Measurements from ENCODE around the gene KCNA2.

The KCNA2 gene

GRCh38 chr1:110612060-110612745 lies 6.0 kb upstream of the KCNA2 start:
- H3K9ac ChIP-seq (ENCODE audit: low read length in 2 of 2), result no peak overlapping the region
- H3K36me3 ChIP-seq (ENCODE audit: control insufficient read depth in 2 of 2, insufficient read depth in 2 of 2, low read length in 2 of 2), result no peaks in the 10 kb centered on the region
- no peak overlapping the region for H3K27ac ChIP-seq (ENCODE audit: low read length)
- H3K4me1 ChIP-seq (ENCODE audit: control insufficient read depth, insufficient read depth, low read length), result peaks cover 9% of the 10 kb centered on the region
- no peak overlapping the region for H3K4me3 ChIP-seq (ENCODE audit: low read length in 2 of 2)
- peaks cover 44 to 75% of the 10 kb centered on the region in 2 donors for H3K27me3 ChIP-seq (ENCODE audit: control insufficient read depth in 1 of 2, insufficient read depth in 2 of 2, low read length in 2 of 2)
- H3K9me3 ChIP-seq (ENCODE audit: control insufficient read depth in 2 of 2, low read length in 2 of 2), result no peaks in the 10 kb centered on the region

- no peaks in the 10 kb centered on the region for H3K9me3 ChIP-seq (ENCODE audit: control insufficient read depth in 2 of 2, low read length in 2 of 2)
- no peak overlapping the region for H3K27ac ChIP-seq (ENCODE audit: low read length)
- no peak overlapping the region for H3K9ac ChIP-seq (ENCODE audit: low read length in 2 of 2)
- H3K4me3 ChIP-seq (ENCODE audit: low read length in 2 of 2), result no peak overlapping the region
- no peaks in the 10 kb centered on the region for H3K36me3 ChIP-seq (ENCODE audit: control insufficient read depth in 2 of 2, insufficient read depth in 2 of 2, low read length in 2 of 2)
- peaks cover 32 to 64% of the 10 kb centered on the region in 2 donors for H3K27me3 ChIP-seq (ENCODE audit: control insufficient read depth in 1 of 2, insufficient read depth in 2 of 2, low read length in 2 of 2)
- H3K4me1 ChIP-seq (ENCODE audit: control insufficient read depth, insufficient read depth, low read length), result peaks cover 15% of the 10 kb centered on the region
These were observed 4.6 kb upstream of the KCNA2 start for GRCh38 chr1:110610696-110611286.

- H3K27ac ChIP-seq (ENCODE audit: low read length), result no peak overlapping the region
- peaks cover 32 to 60% of the 10 kb centered on the region in 2 donors for H3K27me3 ChIP-seq (ENCODE audit: control insufficient read depth in 1 of 2, insufficient read depth in 2 of 2, low read length in 2 of 2)
- H3K9ac ChIP-seq (ENCODE audit: low read length in 2 of 2), result no peak overlapping the region
- no peaks in the 10 kb centered on the region for H3K9me3 ChIP-seq (ENCODE audit: control insufficient read depth in 2 of 2, low read length in 2 of 2)
- peaks cover 22% of the 10 kb centered on the region for H3K4me1 ChIP-seq (ENCODE audit: control insufficient read depth, insufficient read depth, low read length)
- no peak overlapping the region for H3K4me3 ChIP-seq (ENCODE audit: low read length in 2 of 2)
- no peaks in the 10 kb centered on the region for H3K36me3 ChIP-seq (ENCODE audit: control insufficient read depth in 2 of 2, insufficient read depth in 2 of 2, low read length in 2 of 2)
These were observed 3.9 kb upstream of the KCNA2 start for GRCh38 chr1:110610084-110610483.

GRCh38 chr1:110608247-110608646 lies 2.1 kb upstream of the KCNA2 start:
- Histone ChIP-seq H3K4me1 (ENCODE audit: control insufficient read depth, insufficient read depth, low read length) (peaks cover 24% of the 10 kb centered on the region), H3K27ac (ENCODE audit: low read length) (no peak overlapping the region), H3K27me3 (ENCODE audit: control insufficient read depth in 1 of 2, insufficient read depth in 2 of 2, low read length in 2 of 2) (peaks cover 32 to 50% of the 10 kb centered on the region in 2 donors), H3K9me3 (ENCODE audit: control insufficient read depth in 2 of 2, low read length in 2 of 2) (no peaks in the 10 kb centered on the region), H3K36me3 (ENCODE audit: control insufficient read depth in 2 of 2, insufficient read depth in 2 of 2, low read length in 2 of 2) (peaks cover 0 to 2% of the 10 kb centered on the region in 2 donors), H3K9ac (ENCODE audit: low read length in 2 of 2) (no peak overlapping the region), H3K4me3 (ENCODE audit: low read length in 2 of 2) (peak overlapping the region in 1 of 2 donors; percentile 84)

- H3K9ac ChIP-seq (ENCODE audit: low read length in 2 of 2), result no peak overlapping the region
- peaks cover 24% of the 10 kb centered on the region for H3K4me1 ChIP-seq (ENCODE audit: control insufficient read depth, insufficient read depth, low read length)
- H3K4me3 ChIP-seq (ENCODE audit: low read length in 2 of 2), result peak overlapping the region; percentile 20 to 84
- no peak overlapping the region for H3K27ac ChIP-seq (ENCODE audit: low read length)
- H3K9me3 ChIP-seq (ENCODE audit: control insufficient read depth in 2 of 2, low read length in 2 of 2), result no peaks in the 10 kb centered on the region
- H3K27me3 ChIP-seq (ENCODE audit: control insufficient read depth in 1 of 2, insufficient read depth in 2 of 2, low read length in 2 of 2), result peaks cover 32 to 45% of the 10 kb centered on the region in 2 donors
- peaks cover 0 to 2% of the 10 kb centered on the region in 2 donors for H3K36me3 ChIP-seq (ENCODE audit: control insufficient read depth in 2 of 2, insufficient read depth in 2 of 2, low read length in 2 of 2)
These were observed 1.5 kb upstream of the KCNA2 start for GRCh38 chr1:110607536-110608230.

GRCh38 chr1:110606657-110607535 lies 738 bp upstream of the KCNA2 start:
- H3K4me3 ChIP-seq (ENCODE audit: low read length in 2 of 2), result peak overlapping the region; percentile 83 to 84
- peaks cover 32 to 37% of the 10 kb centered on the region in 2 donors for H3K27me3 ChIP-seq (ENCODE audit: control insufficient read depth in 1 of 2, insufficient read depth in 2 of 2, low read length in 2 of 2)
- peak overlapping the region; percentile 49 to 55 for H3K9ac ChIP-seq (ENCODE audit: low read length in 2 of 2)
- H3K9me3 ChIP-seq (ENCODE audit: control insufficient read depth in 2 of 2, low read length in 2 of 2), result no peaks in the 10 kb centered on the region
- H3K36me3 ChIP-seq (ENCODE audit: control insufficient read depth in 2 of 2, insufficient read depth in 2 of 2, low read length in 2 of 2), result peaks cover 0 to 2% of the 10 kb centered on the region in 2 donors
- peaks cover 24% of the 10 kb centered on the region for H3K4me1 ChIP-seq (ENCODE audit: control insufficient read depth, insufficient read depth, low read length)
- H3K27ac ChIP-seq (ENCODE audit: low read length), result peak overlapping the region; percentile 37

- H3K4me3 ChIP-seq (ENCODE audit: low read length in 2 of 2), result peak overlapping the region; percentile 83 to 84
These were observed 712 bp downstream of the KCNA2 start for GRCh38 chr1:110605446-110605845.

GRCh38 chr1:110604586-110605148 lies 1.5 kb downstream of the KCNA2 start:
- peaks cover 0 to 2% of the 10 kb centered on the region in 2 donors for H3K36me3 ChIP-seq (ENCODE audit: control insufficient read depth in 2 of 2, insufficient read depth in 2 of 2, low read length in 2 of 2)
- H3K9me3 ChIP-seq (ENCODE audit: control insufficient read depth in 2 of 2, low read length in 2 of 2), result no peaks in the 10 kb centered on the region
- H3K4me1 ChIP-seq (ENCODE audit: control insufficient read depth, insufficient read depth, low read length), result peaks cover 24% of the 10 kb centered on the region
- H3K4me3 ChIP-seq (ENCODE audit: low read length in 2 of 2), result no peak overlapping the region
- no peak overlapping the region for H3K27ac ChIP-seq (ENCODE audit: low read length)
- H3K9ac ChIP-seq (ENCODE audit: low read length in 2 of 2), result no peak overlapping the region
- H3K27me3 ChIP-seq (ENCODE audit: control insufficient read depth in 1 of 2, insufficient read depth in 2 of 2, low read length in 2 of 2), result peaks cover 21 to 24% of the 10 kb centered on the region in 2 donors

More at GRCh38 chr1:110605446-110605845, 712 bp downstream of the KCNA2 start:
- H3K27ac ChIP-seq (ENCODE audit: low read length), result no peak overlapping the region
- H3K9me3 ChIP-seq (ENCODE audit: control insufficient read depth in 2 of 2, low read length in 2 of 2), result no peaks in the 10 kb centered on the region
- peaks cover 24% of the 10 kb centered on the region for H3K4me1 ChIP-seq (ENCODE audit: control insufficient read depth, insufficient read depth, low read length)
- peak overlapping the region in 1 of 2 donors; percentile 55 for H3K9ac ChIP-seq (ENCODE audit: low read length in 2 of 2)
- H3K27me3 ChIP-seq (ENCODE audit: control insufficient read depth in 1 of 2, insufficient read depth in 2 of 2, low read length in 2 of 2), result peaks cover 28 to 32% of the 10 kb centered on the region in 2 donors
- H3K36me3 ChIP-seq (ENCODE audit: control insufficient read depth in 2 of 2, insufficient read depth in 2 of 2, low read length in 2 of 2), result peaks cover 0 to 2% of the 10 kb centered on the region in 2 donors

- peaks cover 0 to 2% of the 10 kb centered on the region in 2 donors for H3K36me3 ChIP-seq (ENCODE audit: control insufficient read depth in 2 of 2, insufficient read depth in 2 of 2, low read length in 2 of 2)
- no peaks in the 10 kb centered on the region for H3K9me3 ChIP-seq (ENCODE audit: control insufficient read depth in 2 of 2, low read length in 2 of 2)
- no peak overlapping the region for H3K4me3 ChIP-seq (ENCODE audit: low read length in 2 of 2)
- H3K9ac ChIP-seq (ENCODE audit: low read length in 2 of 2), result no peak overlapping the region
- H3K27ac ChIP-seq (ENCODE audit: low read length), result no peak overlapping the region
- peaks cover 22% of the 10 kb centered on the region for H3K4me1 ChIP-seq (ENCODE audit: control insufficient read depth, insufficient read depth, low read length)
- peaks cover 5 to 8% of the 10 kb centered on the region in 2 donors for H3K27me3 ChIP-seq (ENCODE audit: control insufficient read depth in 1 of 2, insufficient read depth in 2 of 2, low read length in 2 of 2)
These were observed 3.1 kb downstream of the KCNA2 start for GRCh38 chr1:110603058-110603457.

- no peak overlapping the region for H3K27ac ChIP-seq (ENCODE audit: low read length)
- H3K27me3 ChIP-seq (ENCODE audit: control insufficient read depth in 1 of 2, insufficient read depth in 2 of 2, low read length in 2 of 2), result peaks cover 0 to 2% of the 10 kb centered on the region in 2 donors
- no peak overlapping the region for H3K9ac ChIP-seq (ENCODE audit: low read length in 2 of 2)
- no peaks in the 10 kb centered on the region for H3K9me3 ChIP-seq (ENCODE audit: control insufficient read depth in 2 of 2, low read length in 2 of 2)
- no peak overlapping the region for H3K4me3 ChIP-seq (ENCODE audit: low read length in 2 of 2)
- peaks cover 0 to 2% of the 10 kb centered on the region in 2 donors for H3K36me3 ChIP-seq (ENCODE audit: control insufficient read depth in 2 of 2, insufficient read depth in 2 of 2, low read length in 2 of 2)
- peaks cover 16% of the 10 kb centered on the region for H3K4me1 ChIP-seq (ENCODE audit: control insufficient read depth, insufficient read depth, low read length)
These were observed 3.7 kb downstream of the KCNA2 start for GRCh38 chr1:110602466-110602865.
